IPS DF 6.9 (cell line): ENCODE measurements around the gene ASAH2B.
A peak's percentile ranks its signal among the peaks of the same experiment; 100 is the strongest.
"Not testable (repeated sequence)": the region's sequence is repeated elsewhere in the genome, so short reads cannot be mapped to it uniquely, and the experiment has no call there.

Source experiments
- DNase-seq: peaks from one replicate; pipeline ENCODE4 v3.0.0-alpha.2; 2013; ENCODE audit warnings: low read depth, low spot score
- H3K27ac ChIP-seq: one replicate; pipeline ENCODE4 v1.5.1; 2013; ENCODE audit warnings: low read length, control low read depth
- H3K27me3 ChIP-seq: 2 replicates; pipeline ENCODE4 v1.6.1; 2013; ENCODE audit warnings: mild to moderate bottlenecking, low read length; ENCODE audit not compliant: control insufficient read depth, insufficient read depth
- H3K36me3 ChIP-seq: 2 replicates; pipeline ENCODE4 v1.6.1; 2013; ENCODE audit warnings: low read length; ENCODE audit not compliant: control insufficient read depth, insufficient read depth
- H3K4me1 ChIP-seq: 2 replicates; pipeline ENCODE4 v1.6.1; 2013; ENCODE audit warnings: low read length; ENCODE audit not compliant: control insufficient read depth, insufficient read depth
- H3K4me3 ChIP-seq: 2 replicates; pipeline ENCODE4 v1.5.1; 2013; ENCODE audit warnings: mild to moderate bottlenecking, low read length
- H3K9me3 ChIP-seq: 2 replicates; pipeline ENCODE4 v1.6.1; 2013; ENCODE audit warnings: low read length, inconsistent platforms; ENCODE audit not compliant: control insufficient read depth, insufficient read depth
- WGBS: extraction: QIAGEN DNeasy Blood & Tissue Kit; methylation state at CpG from one replicate; pipeline ENCODE4 v1.1.7; 2013; ENCODE audit warnings: mixed read lengths, missing lambda C conversion rate; ENCODE audit not compliant: insufficient read length, insufficient coverage; 5-methylcytosine and 5-hydroxymethylcytosine counted together

Gene ASAH2B

GRCh38 chr10:50739618-50740292 is at the start of gene ASAH2B:
ASAH2B (plus strand) TSS chr10:50739936; CDS start chr10:50745131, 5,195 bp downstream.
- no peaks in the 10 kb centered on the region for H3K9me3 ChIP-seq
- H3K36me3 ChIP-seq, result no peaks in the 10 kb centered on the region

GRCh38 chr10:50697819-50698218 is 41.9 kb upstream of the ASAH2B start:
- no CpG with 5 or more reads among the region's 4 CpGs for WGBS
- not testable (repeated sequence) for H3K36me3 ChIP-seq, H3K9me3 ChIP-seq, DNase-seq, H3K4me1 ChIP-seq, H3K27me3 ChIP-seq, H3K4me3 ChIP-seq, H3K27ac ChIP-seq

More at GRCh38 chr10:50739618-50740292, at the start of gene ASAH2B:
- Histone ChIP-seq H3K4me3 (peak within 1 kb of the TSS; percentile 96), H3K27me3 (no peaks in the 10 kb centered on the region), H3K27ac (no peak within 1 kb of the TSS), H3K4me1 (no peaks in the 10 kb centered on the region)
- DNase-seq, result peak; percentile 41
- no CpG with 5 or more reads among the region's 62 CpGs for WGBS

DNA sequence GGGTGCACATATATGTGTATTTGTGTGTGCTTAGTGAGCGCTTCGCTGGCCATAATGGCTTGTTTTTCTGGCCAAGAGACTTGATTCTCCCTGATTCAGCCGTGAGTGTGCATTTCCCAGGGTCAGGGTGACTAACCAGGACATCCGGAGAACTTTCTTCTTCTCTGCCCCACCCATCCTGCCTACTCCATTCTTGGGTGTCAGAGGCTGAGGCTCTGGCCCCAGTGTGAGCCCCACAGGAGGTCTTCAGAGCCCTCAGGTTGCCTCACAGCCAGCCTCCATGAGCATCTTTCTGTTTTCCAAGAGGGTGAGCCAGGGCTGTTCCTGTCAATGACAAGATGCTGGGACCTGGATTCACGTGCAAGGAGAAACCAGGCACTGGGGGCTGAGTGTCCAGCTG is 37.8 kb upstream of the ASAH2B start:
- no CpG with 5 or more reads among the region's 5 CpGs for WGBS
- not testable (repeated sequence) for H3K27ac ChIP-seq, H3K4me1 ChIP-seq, H3K4me3 ChIP-seq, H3K27me3 ChIP-seq, H3K9me3 ChIP-seq, DNase-seq, H3K36me3 ChIP-seq

- no CpG with 5 or more reads among the region's 7 CpGs for WGBS
- not testable (repeated sequence) for H3K4me1 ChIP-seq, H3K27ac ChIP-seq, H3K4me3 ChIP-seq, H3K9me3 ChIP-seq, H3K36me3 ChIP-seq, DNase-seq, H3K27me3 ChIP-seq
These were observed 36.7 kb upstream of the ASAH2B start for GRCh38 chr10:50702997-50703396.

GRCh38 chr10:50704436-50705079 is 35.2 kb upstream of the ASAH2B start:
- not testable (repeated sequence) for H3K27me3 ChIP-seq, DNase-seq, H3K4me3 ChIP-seq, H3K4me1 ChIP-seq, H3K36me3 ChIP-seq, H3K9me3 ChIP-seq, H3K27ac ChIP-seq
- no CpG with 5 or more reads among the region's 5 CpGs for WGBS

DNA sequence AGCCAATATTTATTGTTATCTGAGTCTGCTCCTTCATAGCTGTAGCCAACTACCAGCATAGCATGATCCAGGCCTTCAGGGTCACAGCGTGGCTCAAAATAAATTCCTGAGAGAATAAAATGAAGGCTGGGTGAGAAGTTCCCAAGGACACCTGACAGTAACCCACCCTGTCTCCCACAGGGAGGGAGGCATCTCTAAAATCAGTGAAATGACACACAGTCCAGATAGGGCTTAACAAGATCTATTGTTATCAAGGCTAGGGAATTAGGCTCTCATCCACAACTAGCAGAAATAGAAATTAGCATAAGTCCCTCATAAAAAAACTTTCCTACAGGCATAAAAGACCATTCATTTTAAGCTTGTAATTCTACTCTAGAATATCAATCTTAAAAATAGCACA is 33.7 kb upstream of the ASAH2B start:
- not testable (repeated sequence) for H3K4me1 ChIP-seq, H3K27ac ChIP-seq, H3K9me3 ChIP-seq, H3K4me3 ChIP-seq, DNase-seq, H3K36me3 ChIP-seq, H3K27me3 ChIP-seq
- no CpG with 5 or more reads among the region's 1 CpG for WGBS

DNA sequence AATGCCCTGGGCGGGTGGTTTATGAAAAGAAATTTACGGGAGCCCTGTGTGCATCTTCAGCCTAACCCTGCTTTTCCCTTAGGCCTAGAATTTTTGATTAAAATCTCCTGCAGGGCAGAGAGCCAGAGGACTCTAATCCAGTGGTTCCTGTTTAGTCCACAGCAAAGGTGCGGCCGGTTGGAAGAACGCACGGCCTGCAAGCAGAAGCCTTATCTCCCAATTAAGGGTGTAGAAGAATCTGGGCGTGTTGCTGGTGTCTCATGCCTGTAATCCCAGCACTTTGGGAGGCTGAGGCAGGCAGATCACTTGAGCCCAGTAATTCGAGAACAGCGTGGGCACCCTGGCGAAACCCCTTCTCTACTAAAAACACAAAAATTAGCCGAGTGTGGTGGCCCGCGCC is 29.5 kb upstream of the ASAH2B start:
- not testable (repeated sequence) for H3K4me1 ChIP-seq, H3K9me3 ChIP-seq, DNase-seq, H3K4me3 ChIP-seq, H3K27me3 ChIP-seq, H3K36me3 ChIP-seq, H3K27ac ChIP-seq
- WGBS, result no CpG with 5 or more reads among the region's 13 CpGs

DNA sequence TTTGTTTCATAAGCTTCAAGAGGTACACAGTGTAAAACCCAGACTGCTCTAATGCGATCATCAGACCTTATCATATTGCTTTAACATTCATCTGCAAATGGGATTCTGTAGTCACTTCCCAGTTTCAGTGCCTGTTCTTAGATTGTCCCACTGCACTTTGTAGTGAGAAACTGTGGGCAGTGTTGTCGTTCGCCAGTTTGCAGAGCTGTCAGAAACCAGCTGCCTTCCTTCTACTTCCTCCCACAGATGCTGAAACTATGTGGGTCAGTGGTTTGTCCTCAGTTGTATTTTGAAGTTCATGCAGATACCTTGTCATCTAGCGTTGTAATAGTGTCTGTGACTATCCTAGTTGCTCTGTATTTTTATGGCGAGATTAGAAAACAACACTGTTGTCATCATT is 15.9 kb upstream of the ASAH2B start:
- H3K27ac ChIP-seq, H3K4me1 ChIP-seq, H3K4me3 ChIP-seq, H3K27me3 ChIP-seq, H3K36me3 ChIP-seq, DNase-seq, H3K9me3 ChIP-seq: not testable (repeated sequence)
- WGBS, result no CpG with 5 or more reads among the region's 5 CpGs

- H3K27me3 ChIP-seq, H3K4me3 ChIP-seq, DNase-seq, H3K9me3 ChIP-seq, H3K27ac ChIP-seq, H3K4me1 ChIP-seq, H3K36me3 ChIP-seq: not testable (repeated sequence)
- no CpG with 5 or more reads among the region's 2 CpGs for WGBS
These were observed 11.6 kb upstream of the ASAH2B start for GRCh38 chr10:50728112-50728511.

DNA sequence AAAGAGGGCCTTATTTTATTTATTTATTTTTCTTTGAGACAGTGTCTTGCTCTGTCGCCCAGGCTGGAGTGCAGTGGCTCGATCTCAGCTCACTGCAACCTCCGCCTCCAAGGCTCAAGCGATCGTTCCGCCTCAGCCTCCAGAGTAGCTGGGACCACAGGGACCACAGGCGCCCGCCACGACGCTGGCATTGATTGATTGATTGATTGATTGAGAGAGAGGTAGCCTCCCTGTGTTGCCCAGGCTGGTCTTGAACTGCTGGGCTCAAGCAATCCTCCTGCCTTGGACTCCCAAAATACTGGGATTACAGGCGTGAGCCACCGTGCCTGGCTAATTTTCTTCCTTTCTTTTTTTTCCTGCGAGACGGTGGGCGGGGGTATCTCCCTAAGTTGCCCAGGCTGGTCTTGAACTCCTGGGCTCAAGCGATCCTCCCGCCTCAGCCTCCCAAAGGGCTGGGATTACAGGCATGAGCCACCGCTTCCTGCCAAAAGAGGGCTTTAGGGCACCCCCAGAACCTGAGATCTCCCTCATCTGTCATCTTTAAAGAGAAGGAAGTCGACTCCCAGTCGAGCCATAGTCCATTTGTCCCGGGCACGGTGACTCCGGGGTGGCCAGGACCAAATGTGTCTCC is 634 bp upstream of the ASAH2B start:
- WGBS, result no CpG with 5 or more reads among the region's 23 CpGs

More for the DNA sequence above, 634 bp upstream of the ASAH2B start:
- H3K9me3 ChIP-seq, H3K27ac ChIP-seq, H3K4me1 ChIP-seq, H3K27me3 ChIP-seq, DNase-seq, H3K36me3 ChIP-seq: not testable (repeated sequence)
- peak overlapping the region; percentile 96; the same call in 1 of the 2 replicates for H3K4me3 ChIP-seq
